HL-60 (cell line): ENCODE results near the gene SRBD1.

Source experiments
- CTCF ChIP-seq: IDR thresholded peaks from one replicate; pipeline ENCODE4 v1.5.1; 2011; ENCODE audit warnings: low read length, control low read depth, inconsistent platforms; ENCODE audit not compliant: insufficient read depth
- SPI1 ChIP-seq: IDR thresholded peaks from 2 replicates; pipeline ENCODE4 v1.6.1; 2012; ENCODE audit warnings: low read depth, mild to moderate bottlenecking, borderline replicate concordance

GRCh38 chr2:45567288-45567963 is 43.6 kb downstream of the SRBD1 start:
- TF ChIP-seq CTCF (no peak), SPI1 (peak; percentile 71)
